Muscle layer of colon (tissue), 2 donors: Measurements from ENCODE around the gene SIK3.

Experiments
- H3K27ac ChIP-seq: one replicate; pipeline ENCODE4 v1.7.0; 2013; ENCODE audit warnings: low read depth, mild to moderate bottlenecking, low read length, moderate library complexity
- H3K27me3 ChIP-seq, 2 donors: one replicate each; pipeline ENCODE4 v1.7.0; 2013; ENCODE audit warnings: low read length in 2 of 2, mild to moderate bottlenecking in 2 of 2; ENCODE audit not compliant: insufficient read depth in 2 of 2, control insufficient read depth in 1 of 2
- H3K36me3 ChIP-seq: one replicate; pipeline ENCODE4 v1.7.0; 2013; ENCODE audit warnings: mild to moderate bottlenecking, low read length; ENCODE audit not compliant: insufficient read depth
- H3K4me1 ChIP-seq: one replicate; pipeline ENCODE4 v1.7.0; 2013; ENCODE audit warnings: mild to moderate bottlenecking, low read length; ENCODE audit not compliant: insufficient read depth
- H3K4me3 ChIP-seq, 2 donors: one replicate each; pipeline ENCODE4 v1.7.0; 2013; ENCODE audit warnings: low read length in 2 of 2, low read depth in 1 of 2, mild to moderate bottlenecking in 1 of 2, moderate library complexity in 1 of 2
- H3K9ac ChIP-seq: one replicate; pipeline ENCODE4 v1.7.0; 2013; ENCODE audit warnings: low read length
- H3K9me3 ChIP-seq: one replicate; pipeline ENCODE4 v1.7.0; 2013; ENCODE audit warnings: mild to moderate bottlenecking, low read length
- donor health status: abdominal sarcoma.
- donor health status: Adenocarcinoma of cecum.

The SIK3 gene

GRCh38 chr11:116852261-116853031 is 245.8 kb downstream of the SIK3 start:
- Histone ChIP-seq H3K27me3 (no peaks in the 10 kb centered on the region), H3K4me3 (no peak overlapping the region), H3K36me3 (peaks cover 33% of the 10 kb centered on the region), H3K4me1 (peaks cover 10% of the 10 kb centered on the region), H3K9ac (no peak overlapping the region), H3K9me3 (no peaks in the 10 kb centered on the region), H3K27ac (no peak overlapping the region)

- Histone ChIP-seq H3K36me3 (peaks cover 33% of the 10 kb centered on the region), H3K4me1 (peaks cover 10% of the 10 kb centered on the region), H3K27me3 (no peaks in the 10 kb centered on the region), H3K9me3 (no peaks in the 10 kb centered on the region), H3K4me3 (no peak overlapping the region), H3K9ac (no peak overlapping the region), H3K27ac (no peak overlapping the region)
Measured at GRCh38 chr11:116851626-116852025, 246.6 kb downstream of the SIK3 start.

DNA sequence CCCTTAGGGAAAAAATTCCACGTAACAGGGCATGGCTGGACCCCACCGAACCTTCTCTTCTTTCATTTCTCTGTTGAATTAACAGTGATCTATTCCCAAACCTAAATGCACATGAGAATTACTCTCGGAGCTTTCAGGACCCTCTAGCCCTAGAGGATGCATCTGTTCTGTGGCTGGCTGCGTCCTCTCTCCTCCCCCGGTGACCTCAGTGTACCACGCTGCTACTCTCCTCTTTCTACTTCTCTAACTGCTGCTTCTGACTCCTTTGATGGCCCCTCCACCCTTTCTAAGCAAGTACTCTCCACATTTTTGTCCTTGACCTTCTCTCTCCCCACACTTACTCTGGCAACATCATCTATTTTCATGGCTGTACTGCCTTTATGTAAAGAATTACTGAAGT is 248.7 kb downstream of the SIK3 start:
- no peak overlapping the region for H3K9ac ChIP-seq
- H3K4me3 ChIP-seq, result no peak overlapping the region
- peaks cover 10% of the 10 kb centered on the region for H3K4me1 ChIP-seq
- H3K9me3 ChIP-seq, result no peaks in the 10 kb centered on the region
- no peaks in the 10 kb centered on the region for H3K27me3 ChIP-seq
- no peak overlapping the region for H3K27ac ChIP-seq
- peaks cover 47% of the 10 kb centered on the region for H3K36me3 ChIP-seq

GRCh38 chr11:116849060-116849459 is 249.2 kb downstream of the SIK3 start:
- Histone ChIP-seq H3K27ac (no peak overlapping the region), H3K36me3 (peaks cover 44% of the 10 kb centered on the region), H3K9ac (no peak overlapping the region), H3K27me3 (no peaks in the 10 kb centered on the region), H3K4me3 (no peak overlapping the region), H3K9me3 (no peaks in the 10 kb centered on the region), H3K4me1 (peaks cover 10% of the 10 kb centered on the region)

- no peak overlapping the region for H3K27ac ChIP-seq
- no peak overlapping the region for H3K9ac ChIP-seq
- no peaks in the 10 kb centered on the region for H3K27me3 ChIP-seq
- peaks cover 10% of the 10 kb centered on the region for H3K4me1 ChIP-seq
- H3K36me3 ChIP-seq, result peaks cover 58% of the 10 kb centered on the region
- H3K4me3 ChIP-seq, result no peak overlapping the region
- no peaks in the 10 kb centered on the region for H3K9me3 ChIP-seq
Measured at GRCh38 chr11:116847612-116848011, 250.6 kb downstream of the SIK3 start.

DNA sequence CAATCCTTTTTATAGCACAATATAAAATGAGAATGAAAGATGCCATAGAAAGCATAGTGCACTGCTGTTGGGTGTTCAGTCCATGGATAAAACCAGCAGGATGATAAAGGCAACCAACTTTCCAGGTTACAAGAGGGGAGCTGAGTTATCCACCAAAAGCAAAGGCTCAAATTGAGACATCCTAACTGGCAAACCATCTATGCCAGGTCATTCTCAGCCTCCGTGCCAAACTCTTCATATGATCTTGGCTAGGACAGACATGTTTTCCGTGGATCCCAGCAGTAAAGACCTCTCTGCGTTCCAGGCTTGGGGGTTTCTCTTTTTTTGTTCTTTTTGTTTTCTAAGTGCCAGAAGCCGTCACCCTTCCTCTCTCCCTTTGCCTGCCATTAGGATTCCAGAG is 253.5 kb downstream of the SIK3 start:
- Histone ChIP-seq H3K4me3 (no peak overlapping the region), H3K27ac (no peak overlapping the region), H3K9ac (no peak overlapping the region), H3K9me3 (no peaks in the 10 kb centered on the region), H3K4me1 (no peaks in the 10 kb centered on the region), H3K36me3 (peaks cover 58% of the 10 kb centered on the region), H3K27me3 (no peaks in the 10 kb centered on the region)

DNA sequence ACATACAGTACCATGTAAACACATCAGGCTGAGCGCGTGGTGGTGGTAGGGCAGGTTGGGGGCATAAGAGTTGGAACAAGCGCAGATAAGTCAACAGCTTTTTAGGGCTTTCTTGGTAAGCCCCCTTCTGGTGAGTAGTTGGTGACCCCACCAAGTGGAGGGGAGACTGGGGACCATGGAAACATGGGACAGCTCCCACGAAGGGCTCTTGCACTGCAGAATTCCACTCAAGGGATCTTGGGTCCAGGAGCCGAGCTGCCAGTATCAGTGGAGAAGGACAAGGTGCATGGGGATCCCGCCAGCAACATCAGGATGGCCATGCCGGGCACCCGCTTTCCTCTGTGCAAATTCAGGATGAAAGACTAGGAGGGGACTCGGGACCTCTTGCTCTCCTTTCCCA is 254.6 kb downstream of the SIK3 start:
- H3K4me3 ChIP-seq, result no peak overlapping the region
- no peaks in the 10 kb centered on the region for H3K9me3 ChIP-seq
- no peak overlapping the region for H3K9ac ChIP-seq
- H3K36me3 ChIP-seq, result peaks cover 51% of the 10 kb centered on the region
- no peaks in the 10 kb centered on the region for H3K4me1 ChIP-seq
- H3K27ac ChIP-seq, result no peak overlapping the region
- H3K27me3 ChIP-seq, result no peaks in the 10 kb centered on the region

GRCh38 chr11:116842909-116843308 is 255.3 kb downstream of the SIK3 start:
- H3K9ac ChIP-seq, result no peak overlapping the region
- peaks cover 47% of the 10 kb centered on the region for H3K36me3 ChIP-seq
- no peaks in the 10 kb centered on the region for H3K4me1 ChIP-seq
- no peak overlapping the region for H3K4me3 ChIP-seq
- no peaks in the 10 kb centered on the region for H3K9me3 ChIP-seq
- no peaks in the 10 kb centered on the region for H3K27me3 ChIP-seq
- no peak overlapping the region for H3K27ac ChIP-seq

DNA sequence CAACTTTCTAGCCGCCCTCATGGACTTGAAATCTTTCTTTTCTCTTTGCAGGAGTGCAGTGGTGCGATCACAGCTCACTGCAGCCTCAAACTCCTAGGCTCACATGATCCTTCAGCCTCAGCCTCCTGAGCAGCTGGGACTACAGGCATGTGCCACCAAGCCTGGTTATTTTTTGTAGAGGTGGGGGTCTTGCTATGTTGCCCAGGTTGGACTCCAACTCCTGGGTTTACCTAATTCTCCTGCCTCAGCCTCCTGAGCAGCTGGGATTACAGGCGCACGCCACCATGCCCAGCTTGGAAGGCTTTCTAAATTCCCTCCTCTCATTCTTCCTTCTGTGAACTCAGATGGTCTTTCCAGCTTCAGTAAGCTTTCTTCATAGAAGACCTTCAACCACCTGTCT is 256.1 kb downstream of the SIK3 start:
- no peak overlapping the region for H3K27ac ChIP-seq
- H3K9me3 ChIP-seq, result no peaks in the 10 kb centered on the region
- no peaks in the 10 kb centered on the region for H3K27me3 ChIP-seq
- H3K4me1 ChIP-seq, result no peaks in the 10 kb centered on the region
- no peak overlapping the region for H3K9ac ChIP-seq
- no peak overlapping the region for H3K4me3 ChIP-seq
- H3K36me3 ChIP-seq, result peaks cover 40% of the 10 kb centered on the region

GRCh38 chr11:116840746-116841296 is 257.4 kb downstream of the SIK3 start:
- H3K4me1 ChIP-seq, result no peaks in the 10 kb centered on the region
- no peak overlapping the region for H3K27ac ChIP-seq
- H3K4me3 ChIP-seq, result no peak overlapping the region
- H3K36me3 ChIP-seq, result peaks cover 27% of the 10 kb centered on the region
- no peaks in the 10 kb centered on the region for H3K27me3 ChIP-seq
- no peak overlapping the region for H3K9ac ChIP-seq
- H3K9me3 ChIP-seq, result no peaks in the 10 kb centered on the region

DNA sequence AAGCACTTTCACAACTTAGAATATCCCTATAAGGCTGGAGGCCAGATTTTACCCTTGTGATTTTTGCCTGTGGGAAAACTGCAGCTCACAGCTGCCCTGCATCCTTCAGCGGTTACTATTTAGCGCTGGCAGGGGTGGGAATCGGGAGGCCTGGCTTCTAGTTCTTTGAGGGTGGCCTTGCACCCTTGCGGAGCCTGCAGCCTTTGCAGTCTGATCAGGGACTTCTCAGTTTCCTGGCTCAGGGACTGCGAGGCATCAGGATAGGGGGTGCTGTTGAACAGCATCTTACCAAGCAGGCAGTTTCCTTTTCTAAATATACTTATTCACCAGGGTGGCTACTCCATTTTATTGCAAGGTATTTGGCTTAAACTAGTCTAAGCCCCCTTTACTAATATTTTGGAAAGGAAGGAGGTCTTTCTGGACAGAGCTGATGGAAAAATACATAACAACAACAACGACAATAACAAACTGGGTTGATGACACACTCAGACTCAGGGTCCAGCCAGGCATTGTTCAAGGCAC is 257.9 kb downstream of the SIK3 start:
- Histone ChIP-seq H3K9me3 (no peaks in the 10 kb centered on the region), H3K4me3 (no peak overlapping the region)

More for the DNA sequence above, 257.9 kb downstream of the SIK3 start:
- Histone ChIP-seq H3K9ac (no peak overlapping the region), H3K4me1 (peaks cover 3% of the 10 kb centered on the region), H3K27ac (no peak overlapping the region), H3K27me3 (no peaks in the 10 kb centered on the region), H3K36me3 (peaks cover 21% of the 10 kb centered on the region)
